ENCODE results near the gene MYEOV. TPM values are rescaled to one million over a fixed set of nuclear protein-coding genes. Genes with fewer than 3 reads are reported as not detected.

Gene MYEOV
- total RNA-seq, 4 donors from 2014 or later: 0.65 to 8.9 (median 0.83) TPM

DNA sequence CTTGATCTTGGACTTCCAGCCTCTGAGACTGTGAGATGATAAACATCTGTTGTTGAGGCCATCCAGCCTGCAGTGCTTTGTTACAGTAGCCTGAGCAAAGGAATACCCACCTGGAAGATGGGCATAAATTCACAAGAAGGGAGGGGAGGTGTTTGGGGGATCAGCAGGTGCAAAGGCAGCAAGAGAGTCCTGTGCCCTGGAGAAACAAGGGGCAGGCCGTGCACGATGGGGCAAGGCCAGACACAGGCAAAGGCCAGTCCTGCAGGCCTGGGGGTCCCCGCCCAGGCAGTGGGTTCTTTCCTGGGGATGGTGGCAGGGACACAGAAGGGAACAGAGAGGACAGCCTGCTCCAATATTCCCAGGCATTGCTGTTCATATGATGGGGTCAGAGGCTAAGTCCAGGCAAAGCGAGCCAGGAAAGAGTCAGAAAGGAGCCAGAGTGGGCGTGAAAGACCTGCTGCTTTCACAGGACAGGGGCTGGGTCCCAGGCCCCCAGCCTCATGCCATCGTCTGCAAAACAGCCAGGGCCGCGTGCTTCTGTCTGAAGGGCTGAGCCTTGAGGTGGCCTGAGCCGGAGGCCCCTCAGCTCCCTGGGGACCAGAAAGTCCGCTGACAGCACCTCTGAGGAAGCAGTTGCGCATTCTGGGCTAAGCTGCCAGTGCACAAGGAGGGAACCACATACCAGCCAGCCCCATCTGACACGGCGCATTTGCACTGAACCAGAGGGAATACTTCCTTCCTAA, 48.8 kb downstream of the MYEOV start:
- DNase-seq (ENCODE audit: low spot score) (no peak), ATAC-seq (ENCODE audit: low FRiP score) (no peak)
- TF ChIP-seq, protein P1, sequence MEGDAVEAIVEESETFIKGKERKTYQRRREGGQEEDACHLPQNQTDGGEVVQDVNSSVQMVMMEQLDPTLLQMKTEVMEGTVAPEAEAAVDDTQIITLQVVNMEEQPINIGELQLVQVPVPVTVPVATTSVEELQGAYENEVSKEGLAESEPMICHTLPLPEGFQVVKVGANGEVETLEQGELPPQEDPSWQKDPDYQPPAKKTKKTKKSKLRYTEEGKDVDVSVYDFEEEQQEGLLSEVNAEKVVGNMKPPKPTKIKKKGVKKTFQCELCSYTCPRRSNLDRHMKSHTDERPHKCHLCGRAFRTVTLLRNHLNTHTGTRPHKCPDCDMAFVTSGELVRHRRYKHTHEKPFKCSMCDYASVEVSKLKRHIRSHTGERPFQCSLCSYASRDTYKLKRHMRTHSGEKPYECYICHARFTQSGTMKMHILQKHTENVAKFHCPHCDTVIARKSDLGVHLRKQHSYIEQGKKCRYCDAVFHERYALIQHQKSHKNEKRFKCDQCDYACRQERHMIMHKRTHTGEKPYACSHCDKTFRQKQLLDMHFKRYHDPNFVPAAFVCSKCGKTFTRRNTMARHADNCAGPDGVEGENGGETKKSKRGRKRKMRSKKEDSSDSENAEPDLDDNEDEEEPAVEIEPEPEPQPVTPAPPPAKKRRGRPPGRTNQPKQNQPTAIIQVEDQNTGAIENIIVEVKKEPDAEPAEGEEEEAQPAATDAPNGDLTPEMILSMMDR (IDR thresholded peaks at IDR 0.05): no peak

DNA sequence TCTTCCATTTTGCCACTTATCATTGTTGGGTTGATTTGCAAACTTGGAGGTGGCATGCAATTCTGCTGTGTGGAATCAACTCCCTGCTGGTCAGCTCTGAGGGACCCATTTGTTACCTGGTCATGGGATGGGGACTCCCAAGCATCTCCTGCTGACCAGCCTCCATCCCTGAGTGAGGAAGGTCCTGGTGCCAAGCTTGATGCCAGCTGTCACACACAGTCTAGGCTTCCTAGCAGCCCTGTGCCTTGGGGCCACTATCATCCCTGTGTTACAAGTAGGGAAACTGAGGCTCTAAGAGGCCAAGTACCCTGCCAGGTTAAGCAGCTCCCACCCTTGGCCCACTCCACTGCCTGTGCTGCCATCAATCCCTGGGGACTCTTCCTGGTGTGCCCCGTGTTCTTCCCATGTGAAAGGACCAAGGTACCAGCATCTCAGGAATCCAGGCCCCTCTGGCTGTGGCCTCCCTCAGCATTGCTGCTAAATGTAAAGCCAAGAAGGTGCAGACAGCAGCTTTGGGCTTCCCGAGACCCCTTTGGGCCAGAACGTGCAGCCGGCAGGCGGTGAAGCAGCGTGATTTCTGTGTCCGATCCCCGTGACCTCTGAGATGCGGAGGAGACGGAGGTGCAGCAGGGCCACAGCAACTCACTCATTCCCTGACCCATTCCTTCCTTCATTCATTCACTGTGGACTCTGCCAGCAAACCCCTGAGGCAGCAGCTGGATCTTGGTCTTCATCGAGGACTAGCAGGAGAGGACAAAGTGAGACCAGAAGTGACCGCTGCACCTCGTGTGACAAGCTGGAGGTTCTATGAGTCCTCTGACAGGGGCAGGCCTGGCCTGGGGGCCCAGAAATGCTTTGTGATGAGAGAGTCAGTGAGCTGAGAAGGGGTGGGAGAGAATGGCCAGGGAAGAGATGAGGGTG, 49.7 kb downstream of the MYEOV start:
- TF ChIP-seq, protein P1 (IDR thresholded peaks at IDR 0.05): no peak
- ATAC-seq (ENCODE audit: low FRiP score) (no peak), DNase-seq (ENCODE audit: low spot score) (no peak)

DNA sequence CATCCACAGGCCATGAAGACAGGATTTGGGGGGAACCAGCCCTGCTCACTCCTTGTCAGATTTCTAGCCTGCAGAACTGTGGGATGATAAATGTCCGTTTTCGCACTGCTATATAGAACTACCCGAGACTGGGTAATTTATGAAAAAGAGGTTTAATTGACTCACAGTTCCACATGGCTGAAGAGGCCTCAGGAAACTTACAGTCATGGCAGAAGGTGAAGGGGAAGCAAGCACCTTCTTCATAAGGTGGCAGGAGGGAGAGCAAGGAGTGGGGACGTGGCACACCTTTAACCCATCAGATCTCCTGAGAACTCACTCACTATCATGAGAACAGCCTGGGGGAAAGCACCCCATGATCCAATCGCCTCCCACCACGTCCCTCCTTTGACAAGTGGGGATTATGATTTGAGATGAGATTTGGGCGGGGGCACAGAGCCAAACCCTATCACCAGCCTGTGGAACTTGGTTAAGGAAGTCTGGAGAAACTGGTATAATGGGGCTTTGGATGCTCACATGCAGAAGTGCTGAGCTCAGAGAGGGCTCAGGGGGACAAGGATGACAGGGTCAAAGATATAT, 50.7 kb downstream of the MYEOV start:
- no peak for DNase-seq (ENCODE audit: low spot score)
- TF ChIP-seq, protein P1 (IDR thresholded peaks at IDR 0.05): no peak
- no peak for ATAC-seq (ENCODE audit: low FRiP score)

Other genes with a start within 250 kb of the MYEOV start
- 10 to 100 TPM; 11.8 to 23.3 (median 15.4) TPM for gene TPCN2, start 245.2 kb upstream of the MYEOV start, total RNA-seq
- gene SMIM38, start 138.2 kb upstream of the MYEOV start, total RNA-seq: 1 to 10 TPM in 1 of 4 donors, under 1 TPM in 3; 0.69 to 1.6 (median 0.85) TPM
- not detected for gene LINC01488, start 187.5 kb downstream of the MYEOV start, total RNA-seq